ENCODE data around the gene RBFOX2.

DNA sequence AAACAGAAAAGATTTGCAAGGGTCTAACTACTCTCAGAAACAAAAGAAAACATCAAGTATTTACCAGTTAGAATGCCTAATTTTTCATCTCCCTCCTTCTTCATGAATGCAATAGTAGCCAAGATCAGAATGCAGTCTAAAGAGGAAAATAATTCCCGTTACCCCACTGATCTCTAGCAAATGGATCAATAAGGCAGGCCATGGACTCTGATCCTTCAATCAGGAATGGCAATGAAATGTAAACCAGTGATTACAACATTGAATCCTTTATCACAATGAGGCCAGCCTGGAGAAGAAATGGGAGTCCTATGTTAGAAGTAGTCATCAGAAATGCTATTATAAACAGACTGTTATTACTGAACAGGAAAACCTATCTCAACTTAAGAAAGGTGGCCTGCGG is 204.4 kb downstream of the RBFOX2 start:
- TF ChIP-seq, protein P1, sequence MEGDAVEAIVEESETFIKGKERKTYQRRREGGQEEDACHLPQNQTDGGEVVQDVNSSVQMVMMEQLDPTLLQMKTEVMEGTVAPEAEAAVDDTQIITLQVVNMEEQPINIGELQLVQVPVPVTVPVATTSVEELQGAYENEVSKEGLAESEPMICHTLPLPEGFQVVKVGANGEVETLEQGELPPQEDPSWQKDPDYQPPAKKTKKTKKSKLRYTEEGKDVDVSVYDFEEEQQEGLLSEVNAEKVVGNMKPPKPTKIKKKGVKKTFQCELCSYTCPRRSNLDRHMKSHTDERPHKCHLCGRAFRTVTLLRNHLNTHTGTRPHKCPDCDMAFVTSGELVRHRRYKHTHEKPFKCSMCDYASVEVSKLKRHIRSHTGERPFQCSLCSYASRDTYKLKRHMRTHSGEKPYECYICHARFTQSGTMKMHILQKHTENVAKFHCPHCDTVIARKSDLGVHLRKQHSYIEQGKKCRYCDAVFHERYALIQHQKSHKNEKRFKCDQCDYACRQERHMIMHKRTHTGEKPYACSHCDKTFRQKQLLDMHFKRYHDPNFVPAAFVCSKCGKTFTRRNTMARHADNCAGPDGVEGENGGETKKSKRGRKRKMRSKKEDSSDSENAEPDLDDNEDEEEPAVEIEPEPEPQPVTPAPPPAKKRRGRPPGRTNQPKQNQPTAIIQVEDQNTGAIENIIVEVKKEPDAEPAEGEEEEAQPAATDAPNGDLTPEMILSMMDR (IDR thresholded peaks at IDR 0.05), result no peak
- TF ChIP-seq ZFX (IDR thresholded peaks at IDR 0.05; ENCODE audit: borderline replicate concordance), result no peak
